LHCN-M2 (cell line): Measurements from ENCODE around the gene DNAAF5. TPM values are rescaled to one million over a fixed set of nuclear protein-coding genes. Genes with fewer than 3 reads are reported as not detected.
A peak's percentile ranks its signal among the peaks of the same experiment; 100 is the strongest.

Experiments used
- DNase-seq: peaks from one replicate; pipeline ENCODE4 v3.0.0-alpha.2; 2012; ENCODE audit warnings: low read depth
- total RNA-seq: library from RNA; depleted of rRNA; stranded (reverse); fragments of >200 nt; gene quantifications from 2 replicates; pipeline ENCODE4 v1.2.3, GENCODE V29; 2014

Gene DNAAF5
- total RNA-seq, 1 experiment from 2014 or later = 55.9 TPM

GRCh38 chr7:767941-768731 is 41.6 kb downstream of the DNAAF5 start:
- DNase-seq = no peak

DNA sequence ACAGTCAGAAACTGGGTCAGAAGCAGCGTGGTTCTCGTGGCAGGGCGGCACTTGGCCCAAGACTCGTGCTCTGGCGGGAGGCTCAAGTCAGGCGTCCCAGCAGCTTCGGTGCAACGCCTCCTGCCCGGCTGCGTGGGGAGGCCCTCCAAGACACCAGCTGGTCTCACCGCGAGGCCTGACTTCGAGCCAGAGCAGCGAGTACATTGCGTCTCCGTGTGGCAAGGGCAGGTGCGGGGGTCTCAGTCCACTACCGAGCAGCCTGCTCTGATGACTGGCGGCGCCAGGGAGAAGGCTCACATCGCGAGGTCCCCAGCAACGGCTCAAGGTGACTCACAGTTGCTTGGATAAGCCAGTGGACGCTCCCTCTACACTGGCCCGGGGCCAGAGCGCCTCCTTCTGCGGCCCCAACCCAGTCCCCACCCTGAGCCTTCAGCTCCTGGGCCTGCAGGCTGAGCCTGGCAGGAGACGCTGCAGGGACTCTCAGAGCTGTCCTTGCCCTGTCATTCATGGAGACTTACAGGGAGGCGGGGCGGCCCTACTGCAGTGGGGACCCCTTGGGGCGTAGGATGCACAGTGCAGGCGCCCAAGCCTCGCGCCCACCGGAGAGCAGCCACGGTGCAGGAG is 42.5 kb downstream of the DNAAF5 start:
- DNase-seq = peak; percentile 23

GRCh38 chr7:770336-770735 is 43.8 kb downstream of the DNAAF5 start:
- no peak for DNase-seq

DNA sequence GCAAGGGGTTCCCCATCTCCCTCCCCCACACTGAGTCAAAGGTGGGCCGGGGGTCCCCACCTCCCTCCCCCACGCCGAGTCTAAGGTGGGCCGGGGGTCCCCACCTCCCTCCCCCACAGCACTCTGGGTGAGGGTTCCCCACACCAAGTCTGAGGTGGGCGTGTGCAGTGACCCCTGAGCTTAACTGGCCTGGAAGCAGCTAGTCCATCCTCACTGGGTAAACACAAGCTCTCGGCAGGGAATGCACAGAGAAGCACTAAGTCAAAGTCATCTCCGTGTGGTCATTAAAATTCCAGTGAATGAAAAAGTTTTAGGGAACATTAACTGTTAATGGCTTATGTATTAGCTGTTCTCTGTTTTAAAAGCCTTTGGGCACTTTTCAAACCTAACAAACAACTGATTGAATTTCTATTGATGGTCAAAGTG is 44.3 kb downstream of the DNAAF5 start:
- no peak for DNase-seq

DNA sequence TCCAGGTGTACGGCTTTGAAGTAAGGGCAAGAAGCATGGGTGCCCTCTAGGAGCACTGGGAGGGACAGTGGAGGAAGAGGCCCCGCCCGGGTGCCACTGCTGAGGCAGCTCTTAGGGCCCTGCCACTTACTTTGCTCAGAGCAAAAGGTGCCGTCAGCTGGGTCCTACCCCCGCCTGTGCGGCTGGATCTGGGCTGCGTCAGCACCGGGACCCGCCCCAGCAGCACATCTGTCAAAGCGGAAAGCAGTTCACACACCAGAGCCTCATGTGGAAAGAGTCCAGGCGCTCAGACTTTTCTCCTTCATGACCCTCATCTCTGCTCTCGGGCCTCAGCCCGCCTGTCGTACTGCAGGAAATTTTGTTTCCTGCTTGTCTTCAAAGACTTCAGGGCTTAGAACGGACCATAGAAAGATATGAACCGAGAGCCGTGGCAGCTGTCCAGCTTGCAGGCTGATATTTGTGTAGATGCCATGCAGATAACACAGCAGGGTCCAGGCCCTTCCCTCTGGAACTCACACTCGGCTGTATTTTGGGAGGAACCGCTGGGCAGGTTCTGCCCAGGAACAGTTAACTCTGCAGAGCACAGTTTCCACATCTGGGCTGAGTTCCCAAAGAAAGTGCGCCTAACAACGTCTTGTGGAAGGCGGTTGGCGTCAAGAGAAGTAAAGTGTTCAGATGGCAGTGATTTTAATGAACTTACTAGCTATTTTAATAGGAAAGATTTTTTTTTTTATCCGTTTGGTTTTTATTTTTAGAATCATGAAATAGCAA is 44.9 kb downstream of the DNAAF5 start:
- no peak for DNase-seq

DNA sequence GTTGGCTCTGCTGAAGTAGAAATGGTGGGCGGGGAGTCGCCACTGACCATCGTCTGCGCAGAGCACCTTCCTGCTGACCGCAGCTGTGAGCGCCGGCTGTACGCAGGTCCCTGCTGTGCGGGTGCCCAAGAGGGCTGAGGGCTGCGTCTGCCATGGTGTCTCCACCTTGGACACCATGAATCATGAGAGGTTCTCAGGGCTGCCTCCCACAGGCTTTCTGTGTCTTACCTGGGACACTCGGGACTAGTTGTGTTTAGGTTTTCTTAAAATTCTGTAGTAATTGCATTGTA is 45.5 kb downstream of the DNAAF5 start:
- DNase-seq = no peak

- DNase-seq = no peak
These were observed 45.9 kb downstream of the DNAAF5 start for GRCh38 chr7:772392-772791.

GRCh38 chr7:772861-773621 is 46.5 kb downstream of the DNAAF5 start:
- no peak for DNase-seq

GRCh38 chr7:773622-773915 is 47.1 kb downstream of the DNAAF5 start:
- no peak for DNase-seq

GRCh38 chr7:774161-775109 is 47.9 kb downstream of the DNAAF5 start:
- DNase-seq = peak; percentile 25

- DNase-seq = no peak
These were observed 49.9 kb downstream of the DNAAF5 start for GRCh38 chr7:776381-776780.

DNA sequence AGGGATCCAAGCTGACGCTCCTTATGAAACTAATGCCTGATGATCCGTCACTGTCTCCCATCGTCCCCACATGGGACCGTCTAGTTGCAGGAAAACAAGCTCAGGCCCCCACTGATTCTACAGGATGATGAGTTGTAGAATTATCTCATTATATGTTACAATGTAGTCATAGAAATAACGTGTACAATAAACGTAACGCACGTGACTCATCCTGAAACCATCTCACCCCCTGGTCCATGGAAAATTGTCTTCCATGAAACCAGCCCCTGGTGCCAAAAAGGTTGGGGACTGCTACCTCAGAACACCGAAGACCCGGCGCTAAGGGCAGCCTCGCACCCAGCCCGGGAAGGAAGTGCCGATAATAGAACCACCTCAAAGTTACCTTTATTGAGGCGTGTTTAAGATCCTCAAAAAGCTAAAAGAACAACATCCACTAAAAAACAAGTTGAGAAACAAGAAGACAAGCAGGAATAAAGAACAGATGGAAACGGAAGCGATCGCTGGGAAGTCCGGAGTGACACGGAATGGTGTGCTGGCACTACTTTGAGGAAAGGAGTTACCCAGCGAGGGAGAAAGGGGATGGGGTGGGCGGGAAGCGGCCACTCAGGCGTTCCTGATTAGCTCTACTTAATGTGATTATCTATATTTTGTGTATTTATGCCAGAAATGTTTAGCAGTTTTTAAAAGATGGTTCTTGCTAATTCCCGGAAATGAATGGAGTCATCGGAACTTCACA is 50.7 kb downstream of the DNAAF5 start:
- DNase-seq = no peak

DNA sequence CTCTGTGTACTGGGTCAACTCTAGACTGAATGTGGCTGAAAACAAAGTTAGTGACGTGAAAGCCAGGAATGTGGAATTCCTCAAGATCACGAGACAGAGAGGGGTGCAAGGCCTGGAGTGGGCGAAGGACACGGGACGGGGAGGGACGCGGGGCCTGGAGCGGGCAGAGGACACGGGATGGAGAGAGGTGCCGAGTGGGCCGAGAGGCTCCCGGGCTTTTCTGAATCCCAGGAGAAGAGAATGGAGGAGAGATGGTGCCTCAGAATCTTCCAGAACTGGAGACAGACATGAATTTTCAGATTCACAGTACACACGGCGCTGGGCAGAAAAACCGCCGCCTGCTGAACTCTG is 51.2 kb downstream of the DNAAF5 start:
- DNase-seq = no peak

DNA sequence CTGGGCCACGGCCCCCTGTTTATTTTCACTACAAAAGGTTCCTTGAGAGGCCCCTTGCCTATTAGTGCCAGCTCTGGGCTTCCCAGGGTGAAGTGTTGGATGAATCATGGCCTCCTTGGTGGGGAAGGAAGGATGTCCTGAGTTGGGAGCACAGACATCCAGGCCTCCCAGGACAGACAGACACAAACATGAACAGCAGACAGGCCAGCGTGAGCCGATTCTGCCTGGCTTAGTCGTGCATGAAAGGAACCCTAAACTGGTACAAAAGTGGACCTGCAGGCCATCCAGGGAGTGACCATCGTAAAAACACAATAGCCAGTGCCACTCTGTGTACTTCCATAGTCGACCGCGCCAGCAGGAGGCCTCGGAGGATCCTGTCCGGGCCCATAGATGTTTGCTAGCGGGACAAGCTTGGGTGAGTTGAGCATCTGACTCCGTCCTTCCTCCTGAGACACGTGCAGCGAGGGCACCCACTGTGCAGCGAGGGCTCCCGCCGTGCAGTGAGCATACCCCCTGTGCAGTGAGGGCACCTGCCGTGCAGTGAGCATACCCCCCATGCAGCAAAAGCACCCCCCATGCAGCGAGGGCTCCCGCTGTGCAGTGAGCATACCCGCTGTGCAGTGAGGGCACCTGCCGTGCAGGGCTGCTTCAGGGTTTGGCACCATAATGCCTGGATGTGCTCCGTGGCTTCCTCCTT is 51.9 kb downstream of the DNAAF5 start:
- no peak for DNase-seq

GRCh38 chr7:778968-779451 is 52.5 kb downstream of the DNAAF5 start:
- peak; percentile 32 for DNase-seq

GRCh38 chr7:779480-779879 is 53.0 kb downstream of the DNAAF5 start:
- no peak for DNase-seq

- no peak for DNase-seq
These were observed 53.6 kb downstream of the DNAAF5 start for GRCh38 chr7:780081-780480.

DNA sequence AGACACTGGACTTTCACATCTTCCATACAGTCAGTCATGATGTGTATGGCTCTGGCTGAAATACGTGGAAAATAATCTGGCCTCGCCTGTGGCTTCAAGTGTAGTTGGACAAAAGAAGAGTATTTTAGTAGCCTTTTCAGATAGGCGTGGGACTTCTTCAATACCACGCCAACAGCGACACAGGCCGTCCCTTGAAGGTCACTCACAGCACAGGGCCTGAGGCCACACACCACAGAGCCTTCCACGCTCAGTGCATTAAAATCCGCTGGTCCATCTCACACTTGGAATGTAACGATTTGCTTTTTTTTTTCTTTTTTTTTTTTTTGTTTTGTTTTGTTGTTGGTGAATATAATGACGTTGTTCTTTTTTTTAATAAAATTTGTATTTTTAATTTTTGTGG is 54.0 kb downstream of the DNAAF5 start:
- no peak for DNase-seq

- no peak for DNase-seq
These were observed 54.8 kb downstream of the DNAAF5 start for GRCh38 chr7:781186-781849.
